Suprapubic skin (tissue), 4 donors: Measurements from ENCODE around the gene ADAMTS15. TPM values are rescaled to one million over a fixed set of nuclear protein-coding genes. Genes with fewer than 3 reads are reported as not detected.

ENCODE experiments used
- DNase-seq, 2 donors: peaks; one replicate each; pipeline ENCODE4 v3.0.0-alpha.2; 2019; ENCODE audit warnings: low spot score in 2 of 2
- H3K27ac ChIP-seq: fragments of 200-600 bp; sonication (generic); one replicate; pipeline ENCODE4 v1.5.1; 2019
- H3K27me3 ChIP-seq: fragments of 200-600 bp; sonication (generic); one replicate; pipeline ENCODE4 v1.5.1; 2019
- H3K36me3 ChIP-seq: fragments of 200-600 bp; sonication (generic); one replicate; pipeline ENCODE4 v1.5.1; 2019
- H3K4me1 ChIP-seq: fragments of 200-600 bp; sonication (generic); one replicate; pipeline ENCODE4 v1.5.1; 2019
- H3K4me3 ChIP-seq: fragments of 200-600 bp; sonication (generic); one replicate; pipeline ENCODE4 v1.5.1; 2019; ENCODE audit warnings: mild to moderate bottlenecking
- H3K9me3 ChIP-seq: fragments of 200-600 bp; sonication (generic); one replicate; pipeline ENCODE4 v1.5.1; 2019
- CTCF ChIP-seq, 2 donors: fragments of 200-600 bp in 1 of 2; fragments of 450-650 bp in 1 of 2; sonication (generic) in 1 of 2; IDR thresholded peaks; one replicate each; pipeline ENCODE4 v1.5.1; 2016 to 2019; ENCODE audit warnings: antibody characterized with exemption in 2 of 2, mild to moderate bottlenecking in 1 of 2, moderate library complexity in 1 of 2
- EP300 ChIP-seq: sonication (generic); formaldehyde crosslinking; IDR thresholded peaks from one replicate; pipeline ENCODE4 v1.6.1; 2017; ENCODE audit warnings: antibody characterized with exemption
- POLR2A ChIP-seq, 2 donors: fragments of 450-650 bp; IDR thresholded peaks; one replicate each; pipeline ENCODE4 v1.6.1; 2017; ENCODE audit warnings: antibody characterized with exemption in 2 of 2, mild to moderate bottlenecking in 2 of 2, moderate library complexity in 2 of 2
- POLR2AphosphoS5 ChIP-seq, 3 donors: sonication (generic); formaldehyde crosslinking; IDR thresholded peaks; one replicate each; pipeline ENCODE4 v1.6.1; 2017; ENCODE audit warnings: antibody characterized with exemption in 3 of 3
- WGBS: methylation state at CpG from one replicate; pipeline ENCODE4 v1.1.5; 2018; 5-methylcytosine and 5-hydroxymethylcytosine counted together
- total RNA-seq, 4 donors: library from RNA; depleted of rRNA; stranded (reverse); fragments of >200 nt; gene quantifications; one replicate each; pipeline ENCODE4 v1.1.0, GENCODE V29; 2016

Gene ADAMTS15
- total RNA-seq, 4 donors from 2014 or later, result 3.8 to 7.2 (median 5.7) TPM

GRCh38 chr11:130457623-130458409 lies 9.4 kb downstream of the ADAMTS15 start:
- peaks cover 22% of the 10 kb centered on the region for H3K4me1 ChIP-seq
- no peaks in the 10 kb centered on the region for H3K9me3 ChIP-seq
- peaks cover 6% of the 10 kb centered on the region for H3K36me3 ChIP-seq
- H3K4me3 ChIP-seq, result no peak overlapping the region
- no peak overlapping the region for H3K27ac ChIP-seq
- H3K27me3 ChIP-seq, result no peaks in the 10 kb centered on the region
- DNase-seq, result no peak
- TF ChIP-seq POLR2AphosphoS5 (IDR thresholded peaks at IDR 0.05) (no peak), EP300 (no peak), CTCF (IDR thresholded peaks at IDR 0.05) (no peak), POLR2A (IDR thresholded peaks at IDR 0.05) (no peak)
- 63% methylated on average over 17 of the region's 20 CpGs for WGBS

GRCh38 chr11:130458410-130458729 lies 9.9 kb downstream of the ADAMTS15 start:
- TF ChIP-seq CTCF (IDR thresholded peaks at IDR 0.05) (no peak), EP300 (no peak), POLR2A (IDR thresholded peaks at IDR 0.05) (no peak), POLR2AphosphoS5 (IDR thresholded peaks at IDR 0.05) (no peak)
- DNase-seq, result no peak
- 68% methylated on average over 4 of the region's 4 CpGs for WGBS
- Histone ChIP-seq H3K9me3 (no peaks in the 10 kb centered on the region), H3K4me3 (no peak overlapping the region), H3K27me3 (no peaks in the 10 kb centered on the region), H3K4me1 (peaks cover 22% of the 10 kb centered on the region), H3K36me3 (peaks cover 11% of the 10 kb centered on the region), H3K27ac (no peak overlapping the region)

- TF ChIP-seq CTCF (IDR thresholded peaks at IDR 0.05) (no peak), EP300 (no peak), POLR2AphosphoS5 (IDR thresholded peaks at IDR 0.05) (no peak), POLR2A (IDR thresholded peaks at IDR 0.05) (no peak)
- Histone ChIP-seq H3K4me1 (peaks cover 22% of the 10 kb centered on the region), H3K4me3 (no peak overlapping the region), H3K27ac (no peak overlapping the region), H3K9me3 (no peaks in the 10 kb centered on the region), H3K36me3 (peaks cover 12% of the 10 kb centered on the region), H3K27me3 (no peaks in the 10 kb centered on the region)
- DNase-seq, result no peak
- WGBS, result 86% methylated on average over 7 of the region's 7 CpGs
Observed at GRCh38 chr11:130459521-130459920, 11.1 kb downstream of the ADAMTS15 start.

- TF ChIP-seq POLR2AphosphoS5 (IDR thresholded peaks at IDR 0.05), result no peak
- TF ChIP-seq EP300, result no peak
- TF ChIP-seq CTCF (IDR thresholded peaks at IDR 0.05), result no peak
- TF ChIP-seq POLR2A (IDR thresholded peaks at IDR 0.05), result no peak
- 87% methylated on average over 29 of the region's 31 CpGs for WGBS
- H3K27ac ChIP-seq, result no peak overlapping the region
- H3K27me3 ChIP-seq, result no peaks in the 10 kb centered on the region
- H3K4me1 ChIP-seq, result peaks cover 8% of the 10 kb centered on the region
- DNase-seq, result no peak
- peaks cover 12% of the 10 kb centered on the region for H3K36me3 ChIP-seq
- no peaks in the 10 kb centered on the region for H3K9me3 ChIP-seq
- no peak overlapping the region for H3K4me3 ChIP-seq
Observed at GRCh38 chr11:130462101-130462885, 13.8 kb downstream of the ADAMTS15 start.

GRCh38 chr11:130462931-130463330 lies 14.5 kb downstream of the ADAMTS15 start:
- H3K9me3 ChIP-seq, result no peaks in the 10 kb centered on the region
- no peak for TF ChIP-seq POLR2A (IDR thresholded peaks at IDR 0.05)
- TF ChIP-seq EP300, result no peak
- TF ChIP-seq POLR2AphosphoS5 (IDR thresholded peaks at IDR 0.05), result no peak
- DNase-seq, result no peak
- H3K36me3 ChIP-seq, result peaks cover 12% of the 10 kb centered on the region
- peaks cover 1% of the 10 kb centered on the region for H3K4me1 ChIP-seq
- WGBS, result 85% methylated on average over 4 of the region's 8 CpGs
- H3K27me3 ChIP-seq, result no peaks in the 10 kb centered on the region
- no peak overlapping the region for H3K4me3 ChIP-seq
- H3K27ac ChIP-seq, result no peak overlapping the region
